NCI-H2029 (cell line): ENCODE measurements around the gene HOXD10.

Experiments used
- DNase-seq: peaks from one replicate; lab custom pipeline; 2025; lab: John Stamatoyannopoulos, UW

HOXD10 gene

GRCh38 chr2:176164611-176165369 is 48.2 kb downstream of the HOXD10 start:
- no peak for DNase-seq

DNA sequence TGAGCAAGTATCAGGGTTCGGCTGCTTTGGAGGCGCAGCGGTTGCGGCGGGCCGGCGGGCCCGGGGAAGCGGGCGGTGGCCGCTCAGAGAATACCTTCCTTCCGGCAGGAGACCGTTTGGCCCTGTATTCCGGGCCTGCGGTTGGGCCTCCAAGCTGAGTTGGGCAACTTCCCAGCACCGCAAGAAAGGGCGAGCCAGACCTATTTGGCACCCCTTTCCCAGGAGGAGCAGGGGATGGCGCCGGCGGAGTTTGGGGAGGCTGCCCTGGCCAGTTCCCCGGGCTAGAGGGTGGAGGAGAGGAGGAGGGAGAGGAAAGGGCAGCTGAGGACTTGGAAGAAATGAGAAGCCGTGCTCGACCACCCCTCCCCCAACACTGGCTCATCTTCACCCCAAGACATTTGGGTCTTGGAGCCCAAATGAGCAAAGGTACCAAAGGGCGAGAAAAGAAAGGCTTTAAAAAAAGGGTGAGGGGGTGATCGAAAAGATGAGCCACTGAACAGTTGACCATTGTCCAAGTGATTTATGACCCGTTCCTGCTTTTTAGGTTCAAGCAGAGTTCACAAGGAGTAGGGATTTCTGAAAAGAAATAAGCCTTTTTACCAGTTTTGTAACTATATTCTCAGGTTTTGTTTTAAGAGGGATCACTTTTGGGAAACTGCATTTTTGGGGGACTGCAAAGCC is 48.9 kb downstream of the HOXD10 start:
- DNase-seq = no peak

DNA sequence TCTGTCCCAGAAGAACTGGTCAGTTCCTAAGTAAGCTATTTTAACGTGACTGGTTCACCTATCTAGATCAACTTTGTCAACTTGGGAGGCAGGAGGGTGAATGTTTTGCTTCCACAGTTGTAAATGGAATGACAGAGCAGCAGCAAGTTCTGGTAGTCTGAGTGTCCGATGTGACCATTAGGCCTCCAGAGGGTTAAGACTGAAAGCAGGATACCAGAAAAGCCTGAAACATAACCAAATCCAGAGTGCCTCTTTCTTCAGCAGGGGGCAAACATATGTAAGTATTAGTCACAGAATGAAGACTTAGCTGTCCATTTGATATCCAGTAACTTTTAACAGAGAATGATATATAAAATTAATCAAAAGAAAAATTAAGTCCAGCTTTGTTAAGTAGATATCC is 49.7 kb downstream of the HOXD10 start:
- DNase-seq = no peak

GRCh38 chr2:176167398-176167797 is 50.8 kb downstream of the HOXD10 start:
- DNase-seq = no peak

DNA sequence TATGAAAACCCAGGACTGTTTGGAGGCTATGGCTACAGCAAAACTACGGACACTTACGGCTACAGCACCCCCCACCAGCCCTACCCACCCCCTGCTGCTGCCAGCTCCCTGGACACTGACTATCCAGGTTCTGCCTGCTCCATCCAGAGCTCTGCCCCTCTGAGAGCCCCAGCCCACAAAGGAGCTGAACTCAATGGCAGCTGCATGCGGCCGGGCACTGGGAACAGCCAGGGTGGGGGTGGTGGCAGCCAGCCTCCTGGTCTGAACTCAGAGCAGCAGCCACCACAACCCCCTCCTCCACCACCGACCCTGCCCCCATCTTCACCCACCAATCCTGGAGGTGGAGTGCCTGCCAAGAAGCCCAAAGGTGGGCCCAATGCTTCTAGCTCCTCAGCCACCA is 52.6 kb downstream of the HOXD10 start:
- DNase-seq = no peak
